ENCODE data around the gene MAN2A1. TPM values are rescaled to one million over a fixed set of nuclear protein-coding genes. Genes with fewer than 3 reads are reported as not detected.

Gene MAN2A1
- total RNA-seq, 1 experiment from 2014 or later: 78.0 TPM

- no peak overlapping the region for H4K8ac ChIP-seq (replicated peaks; ENCODE audit: insufficient read length, low read depth, low read length)
- no peak overlapping the region for H3K56ac ChIP-seq (ENCODE audit: insufficient read length, low read depth, low read length)
- H2BK20ac ChIP-seq (ENCODE audit: low read depth, low read length, poor library complexity, severe bottlenecking): no peak overlapping the region
- H2BK12ac ChIP-seq (ENCODE audit: insufficient read length, low read depth, low read length): no peak overlapping the region
- H3K4me1 ChIP-seq (ENCODE audit: insufficient read depth, low read length): peaks cover 1% of the 10 kb centered on the region; the same call in 1 of the 2 replicates
- no peak overlapping the region for H2BK15ac ChIP-seq (ENCODE audit: low read depth, low read length)
- no peak overlapping the region for H3T11ph ChIP-seq (ENCODE audit: low read length)
- H3K4me3 Mint-ChIP-seq: no peak overlapping the region
- no peaks in the 10 kb centered on the region for H3K9me3 Mint-ChIP-seq
- DNase-seq: no peak
- no CpG with 5 or more reads among the region's 2 CpGs for WGBS (ENCODE audit: extremely low coverage, insufficient read length, low lambda C conversion rate)
- H3K27ac Mint-ChIP-seq: no peak overlapping the region
- no peaks in the 10 kb centered on the region for H4K20me1 ChIP-seq (ENCODE audit: control insufficient read depth, insufficient read depth, insufficient read length)
- no peak overlapping the region for H3K27ac ChIP-seq (ENCODE audit: insufficient read length, low read depth, low read length)
- no peaks in the 10 kb centered on the region for H3K27me3 ChIP-seq (ENCODE audit: insufficient read depth, low read length)
- no peak overlapping the region for H4K5ac ChIP-seq (ENCODE audit: insufficient read length, low read depth, low read length)
- H3K4me2 ChIP-seq (ENCODE audit: insufficient read depth, insufficient read length, low read length): no peak overlapping the region
- no peak overlapping the region for H3K9ac ChIP-seq (ENCODE audit: extremely low read depth, insufficient read length, low read length)
- H3K18ac ChIP-seq (ENCODE audit: insufficient read length, low read depth, low read length): no peak overlapping the region
- H3K14ac ChIP-seq (ENCODE audit: insufficient read depth, low read length): no peak overlapping the region
- H3K23me2 ChIP-seq (ENCODE audit: insufficient read length, low read depth, low read length, poor library complexity, severe bottlenecking): no peaks in the 10 kb centered on the region
- no peaks in the 10 kb centered on the region; the same call in 1 of the 2 replicates for H3K27me3 Mint-ChIP-seq (ENCODE audit: low read depth)
- no peak overlapping the region for H4K91ac ChIP-seq (ENCODE audit: insufficient read length, low read depth, low read length)
- no peaks in the 10 kb centered on the region for H3K79me1 ChIP-seq (ENCODE audit: insufficient read depth, low read depth, low read length, poor library complexity, severe bottlenecking)
- peaks cover 0 to 7% (median 7%) of the 10 kb centered on the region in 3 experiments; a peak in 6 of 7 replicates for H3K36me3 Mint-ChIP-seq (ENCODE audit: insufficient read depth in 1 of 3, low read depth in 3 of 3)
- H3K23ac ChIP-seq (ENCODE audit: insufficient read length, low read depth, low read length): no peak overlapping the region
- H3K79me2 ChIP-seq (ENCODE audit: insufficient read depth, low read length): no peaks in the 10 kb centered on the region
- H2BK120ac ChIP-seq (ENCODE audit: low read depth, low read length, poor library complexity, severe bottlenecking): no peak overlapping the region
- no peak overlapping the region for H2BK5ac ChIP-seq (ENCODE audit: insufficient read length, low read length)
- H3K9me3 ChIP-seq (ENCODE audit: control insufficient read depth, low read depth, low read length): no peaks in the 10 kb centered on the region
- no peak overlapping the region for H2AK5ac ChIP-seq (ENCODE audit: insufficient read length, low read length)
- TF ChIP-seq CTCF (conservative IDR thresholded peaks at IDR 0.05): no peak
- no peak overlapping the region for H2AFZ ChIP-seq (ENCODE audit: low read length)
- peaks cover 0 to 6% of the 10 kb centered on the region in 2 experiments; a peak in 2 of 4 replicates for H3K4me1 Mint-ChIP-seq
- no peak overlapping the region for H3K4ac ChIP-seq (ENCODE audit: low read depth, low read length)
These were observed 184.4 kb downstream of the MAN2A1 start for GRCh38 chr5:109874108-109874507.

All from H9 (cell line).